Measurements from ENCODE around the gene ERN1.

The ERN1 gene

GRCh38 chr17:64004218-64004770 is 125.7 kb downstream of the ERN1 start:
- DNase-seq (ENCODE audit: low read depth, low spot score), result no peak

DNA sequence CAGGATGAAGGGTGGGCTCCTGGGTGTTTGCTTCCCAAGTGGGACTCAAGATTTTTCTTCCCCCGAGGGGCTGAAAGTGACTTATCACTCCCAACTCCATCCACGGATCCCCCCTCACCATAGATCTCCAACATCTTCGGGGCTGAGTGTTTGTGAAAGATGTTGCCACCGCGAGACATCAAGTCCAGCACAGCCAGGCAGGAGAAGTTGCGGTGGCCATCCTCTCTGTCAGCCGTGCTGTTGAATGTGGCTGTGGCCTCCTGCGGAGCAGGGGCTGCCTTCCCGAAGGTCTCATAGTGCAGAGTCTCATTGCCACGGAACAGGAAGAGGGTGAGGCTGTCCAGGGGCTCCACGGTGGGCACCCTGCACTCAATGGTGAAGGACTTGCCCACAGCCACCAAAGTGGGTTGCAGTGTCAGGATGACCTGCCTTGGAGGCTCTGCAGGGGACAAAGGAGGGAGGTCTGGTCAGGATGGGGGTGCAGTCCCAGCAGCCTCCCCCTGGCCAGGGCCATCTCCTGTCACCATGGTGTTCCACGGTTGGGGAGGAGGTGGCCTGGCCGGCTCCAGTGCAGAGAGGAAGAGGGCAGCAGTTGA is 126.3 kb downstream of the ERN1 start:
- no peak for DNase-seq (ENCODE audit: low read depth, low spot score)

- DNase-seq (ENCODE audit: low read depth, low spot score), result no peak
Measured at GRCh38 chr17:64002658-64003525, 127.1 kb downstream of the ERN1 start.

- no peak for DNase-seq (ENCODE audit: low read depth, low spot score)
Measured at GRCh38 chr17:64001763-64002529, 128.0 kb downstream of the ERN1 start.

DNA sequence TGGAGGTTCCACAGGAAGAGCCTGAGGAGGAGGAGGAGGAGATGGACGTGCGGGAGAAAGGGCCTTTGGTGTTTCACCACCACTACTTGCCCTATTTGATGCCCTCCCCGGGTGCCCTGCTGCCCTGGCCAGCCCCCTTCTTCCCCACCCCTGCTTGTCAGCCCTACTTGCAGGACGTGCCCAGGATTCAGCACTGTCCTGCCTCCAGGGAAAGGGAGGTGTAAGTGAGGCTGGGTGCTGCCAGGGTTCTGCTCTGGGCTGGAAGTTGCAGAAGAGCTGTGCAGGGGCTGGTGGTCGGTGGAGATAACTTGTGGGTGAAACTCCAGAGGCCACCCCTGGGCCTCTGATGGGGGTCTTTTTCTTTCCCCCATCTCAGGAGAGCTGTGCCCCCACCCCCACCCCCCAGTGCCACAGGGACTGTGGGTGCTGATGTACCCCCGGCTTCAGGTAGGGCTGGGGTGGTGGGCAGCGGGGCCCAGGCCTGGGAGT is 128.8 kb downstream of the ERN1 start:
- DNase-seq (ENCODE audit: low read depth, low spot score), result no peak

DNA sequence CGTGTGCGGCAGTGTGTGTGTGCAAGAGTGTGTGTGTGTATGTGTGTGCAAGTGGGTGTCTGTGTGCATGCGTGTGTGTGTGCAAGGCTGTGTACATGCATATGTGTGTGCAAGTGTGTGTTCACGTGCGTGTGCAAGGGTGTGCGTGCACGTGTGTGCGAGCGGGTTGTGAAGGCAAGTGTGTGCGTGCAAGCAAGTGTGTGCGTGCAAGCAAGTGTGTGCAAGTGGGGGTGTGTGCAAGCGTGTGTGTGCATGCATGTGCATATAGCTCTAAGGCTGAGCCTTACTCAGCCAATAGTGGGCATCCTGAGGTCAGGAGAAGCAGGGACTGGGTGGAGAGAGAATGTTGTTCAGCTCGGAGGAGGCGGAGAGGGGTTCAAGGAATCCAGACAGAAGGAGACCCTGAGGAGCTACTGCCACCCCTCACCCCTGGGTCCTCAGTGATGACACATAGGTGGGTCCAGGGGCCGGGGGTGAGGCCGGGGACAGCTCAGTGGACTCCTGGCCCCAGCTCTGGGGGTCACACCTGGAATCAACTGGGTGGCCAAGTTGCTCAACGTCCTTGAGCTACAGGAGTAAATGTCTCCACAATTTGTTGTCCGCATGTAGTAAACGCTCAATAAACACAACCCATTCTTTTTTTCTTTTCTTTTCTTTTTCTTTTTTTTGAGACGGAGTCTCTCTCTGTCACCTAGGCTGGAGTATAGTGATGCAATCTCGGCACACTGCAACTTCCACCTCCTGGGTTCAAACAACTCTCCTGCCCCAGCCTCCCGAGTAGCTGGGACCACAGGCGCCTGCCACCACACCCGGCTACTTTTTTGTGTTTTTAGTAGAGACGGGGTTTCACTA is 130.0 kb downstream of the ERN1 start:
- no peak for DNase-seq (ENCODE audit: low read depth, low spot score)

DNA sequence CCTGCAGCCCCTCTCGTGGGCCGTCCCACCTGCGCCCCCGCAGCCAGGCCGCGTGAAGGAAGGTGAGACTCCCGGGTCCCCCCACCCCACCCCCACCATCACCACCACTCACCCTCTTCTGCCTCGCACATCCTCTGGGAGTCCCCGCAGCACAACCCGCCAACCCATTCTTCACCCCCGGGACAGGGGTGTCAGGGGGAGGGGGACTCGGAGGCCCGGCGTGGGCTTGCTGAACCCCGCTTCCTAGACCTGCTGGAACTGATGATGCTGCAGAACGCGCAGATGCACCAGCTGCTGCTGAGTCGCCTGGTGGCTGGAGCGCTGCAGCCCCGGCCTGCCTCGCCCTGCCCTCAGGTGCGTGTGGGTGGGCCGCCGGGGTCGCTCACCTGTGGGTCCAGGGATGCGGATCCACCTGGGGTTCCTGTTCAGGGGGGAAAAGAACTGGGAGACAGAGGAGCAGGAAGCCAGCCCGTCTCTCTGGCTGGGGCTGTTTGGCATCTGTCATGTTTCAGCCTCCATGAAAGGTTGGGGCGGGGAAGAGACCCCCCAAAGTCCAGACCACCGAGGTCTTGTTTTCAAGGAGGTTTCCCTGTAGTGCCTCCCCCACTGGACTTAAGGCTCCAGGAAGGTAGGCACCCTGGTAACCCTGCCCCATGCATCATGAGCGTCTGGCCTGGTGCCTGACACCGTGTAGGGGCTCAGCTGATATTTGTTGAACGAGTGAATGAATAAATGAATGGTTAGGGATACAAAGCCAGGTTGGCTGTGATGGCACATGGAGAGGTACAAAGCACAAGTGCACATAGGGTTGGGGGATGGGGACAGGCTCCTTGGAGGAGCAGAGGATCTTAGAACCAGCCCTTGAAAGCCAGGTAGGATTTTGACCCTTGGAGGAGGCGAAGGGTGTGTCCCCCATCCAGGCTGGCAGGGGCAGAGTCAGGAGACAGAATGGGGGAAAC is 130.9 kb downstream of the ERN1 start:
- no peak for DNase-seq (ENCODE audit: low read depth, low spot score)

DNA sequence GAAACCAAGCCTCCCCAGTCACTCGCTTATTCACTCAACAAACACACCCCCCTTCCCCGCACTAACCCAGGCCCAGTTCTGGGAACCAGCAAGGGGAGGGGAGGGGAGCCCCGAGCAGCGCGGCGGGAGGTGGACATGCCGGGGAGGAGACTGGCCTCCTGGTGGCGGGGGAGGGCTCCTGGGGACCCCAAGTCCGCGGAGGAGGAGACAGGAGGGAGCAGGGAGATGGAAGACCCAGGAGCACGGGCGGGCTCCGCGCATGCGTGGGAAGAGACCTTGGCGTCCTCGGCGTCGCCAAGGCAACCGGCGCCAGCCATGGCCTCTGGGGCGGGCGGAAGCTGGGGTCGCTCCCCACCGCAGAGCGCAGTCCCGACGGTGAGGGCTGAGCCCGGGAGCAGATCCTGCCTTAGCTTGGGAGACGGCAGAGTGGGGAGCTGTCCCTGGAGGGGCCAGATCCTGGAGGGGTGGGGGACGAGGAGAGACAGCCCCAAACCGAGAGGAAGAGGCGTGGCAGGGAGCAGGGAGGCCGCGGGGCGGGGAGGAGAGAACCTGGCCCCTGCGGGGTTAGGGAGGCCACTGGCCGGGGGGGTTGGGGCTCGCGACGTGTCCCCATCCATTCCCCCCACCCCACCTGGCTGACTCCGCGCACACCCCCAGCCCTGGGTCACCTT is 131.8 kb downstream of the ERN1 start, which contains the start of gene PRR29:
TSS of gene PRR29 (plus strand) at position 302 of the 671 bp plus-strand sequence. CDS start at position 316, 14 bp downstream.
- DNase-seq (ENCODE audit: low read depth, low spot score), result peak; percentile 24

DNA sequence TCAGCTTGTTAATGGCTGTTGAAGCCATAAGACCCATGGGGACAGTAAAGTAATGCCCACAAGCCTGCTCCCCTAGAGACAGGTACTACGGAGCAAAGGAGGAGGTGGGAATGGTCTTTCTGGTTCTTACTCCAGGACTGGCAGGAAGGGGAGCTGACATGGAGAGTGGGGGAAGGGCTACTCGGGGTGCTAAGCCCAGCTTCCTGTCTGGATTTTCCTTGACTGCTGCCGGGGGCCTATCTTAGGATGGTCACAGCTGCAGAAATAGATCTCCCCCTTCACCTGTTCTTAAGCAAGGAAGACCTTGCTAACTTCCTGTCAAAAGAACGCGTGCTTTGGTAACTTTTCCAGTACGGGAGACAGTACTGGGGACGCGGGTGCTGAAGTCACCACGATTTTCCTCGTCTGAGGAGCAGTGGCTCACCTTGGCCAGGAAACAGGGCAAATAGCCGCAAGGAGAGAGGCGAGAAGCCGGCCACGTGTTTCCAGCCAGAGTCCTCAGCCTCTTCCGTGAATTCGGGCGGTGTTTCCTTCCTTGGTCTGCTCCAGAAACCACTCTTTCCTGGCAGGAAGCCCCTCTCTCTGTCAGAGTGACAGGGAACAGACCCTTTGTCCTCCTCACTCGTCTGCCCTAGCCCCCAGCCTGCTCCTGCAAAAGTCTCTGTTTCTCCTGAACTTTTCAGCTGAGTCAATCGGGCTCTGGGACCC is 132.4 kb downstream of the ERN1 start:
- no peak for DNase-seq (ENCODE audit: low read depth, low spot score)

DNA sequence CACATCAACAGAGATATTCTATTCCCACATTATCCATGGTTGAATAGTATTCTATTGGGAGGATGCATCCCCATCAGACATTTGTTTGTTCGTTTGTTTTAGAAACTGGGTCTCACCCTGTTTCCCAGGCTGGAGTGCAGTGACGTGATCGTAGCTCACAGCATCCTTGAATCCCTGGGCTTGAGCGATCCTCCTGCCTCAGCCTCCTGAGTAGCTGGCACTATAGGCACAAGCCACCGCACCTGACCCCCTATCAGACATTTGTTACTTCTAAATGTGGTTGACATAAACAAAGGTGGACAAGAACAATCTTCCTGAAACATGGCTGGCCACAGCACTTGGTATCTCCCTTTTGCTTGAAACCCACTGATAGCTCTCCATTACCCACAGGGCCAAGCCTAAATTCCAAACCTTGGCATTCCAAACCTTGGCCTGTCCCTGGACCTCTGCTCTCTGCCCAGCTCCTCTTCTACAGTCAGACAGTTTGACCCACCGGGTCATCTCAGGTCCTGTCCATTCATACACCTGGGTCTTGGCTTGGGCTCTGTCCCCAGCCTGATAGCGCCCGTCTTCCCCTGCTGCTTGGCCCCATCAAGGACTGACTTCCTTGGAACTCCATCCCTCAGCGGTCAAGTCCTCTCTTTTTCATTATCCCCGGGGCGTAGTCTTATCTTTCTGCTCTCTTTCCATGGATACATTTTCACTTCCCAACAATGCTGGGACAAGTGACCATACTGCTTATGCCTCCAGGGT is 133.3 kb downstream of the ERN1 start:
- no peak for DNase-seq (ENCODE audit: low read depth, low spot score)

DNA sequence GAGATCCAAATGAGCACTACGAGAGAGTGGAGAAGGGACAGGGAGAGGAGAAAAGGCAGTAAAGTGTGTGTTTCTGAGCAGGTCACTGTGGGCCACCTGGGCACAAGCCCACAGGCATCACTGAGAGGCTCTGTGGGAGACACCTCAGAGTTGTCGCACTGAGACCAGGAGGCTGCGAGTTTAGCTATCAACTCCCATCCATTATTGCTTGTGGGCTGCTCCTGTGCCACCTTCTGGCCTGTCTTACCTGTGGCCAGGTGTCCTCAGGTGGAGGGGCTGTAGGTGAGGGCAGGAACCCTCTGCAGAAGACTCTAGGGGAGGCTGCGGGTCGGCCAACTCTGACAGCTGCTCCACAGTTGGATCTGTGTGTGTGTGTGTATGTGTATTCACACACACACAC is 134.3 kb downstream of the ERN1 start:
- DNase-seq (ENCODE audit: low read depth, low spot score), result no peak

DNA sequence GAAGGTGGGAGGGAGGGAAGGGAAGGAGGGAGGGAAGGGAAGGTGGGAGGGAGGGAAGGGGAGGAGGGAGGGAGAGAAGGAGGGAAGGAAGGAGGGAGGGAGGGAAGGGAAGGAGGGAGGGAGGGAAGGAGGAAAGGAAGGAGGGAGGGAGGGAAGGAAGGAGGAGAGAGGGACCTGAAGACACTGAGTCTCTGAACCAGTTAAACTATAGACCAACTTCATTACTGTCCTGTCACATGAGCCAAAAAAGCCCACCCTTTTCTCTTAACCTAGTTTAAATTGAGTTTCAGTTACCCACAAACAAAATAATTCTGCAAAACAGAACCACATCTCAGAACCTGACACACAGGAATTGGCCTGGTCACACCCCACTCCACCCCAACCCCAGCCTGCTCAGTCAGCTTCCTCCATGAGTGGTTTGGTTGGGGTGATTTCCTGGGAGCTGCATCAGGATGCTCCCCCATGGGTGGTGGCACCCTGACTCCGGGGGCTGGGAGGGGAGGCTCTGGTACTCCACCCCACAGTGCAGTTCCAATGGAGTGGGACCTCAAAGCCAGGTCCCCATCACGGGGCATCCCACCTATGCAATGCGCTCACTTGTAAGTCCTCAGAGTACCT is 136.5 kb downstream of the ERN1 start:
- DNase-seq (ENCODE audit: low read depth, low spot score), result no peak

- DNase-seq (ENCODE audit: low read depth, low spot score), result no peak
Measured at GRCh38 chr17:63991611-63992010, 138.3 kb downstream of the ERN1 start.

GRCh38 chr17:63989622-63990345 is 140.2 kb downstream of the ERN1 start:
- no peak for DNase-seq (ENCODE audit: low read depth, low spot score)
